Neural crest cell (in vitro differentiated cells): ENCODE measurements around the gene CASP7. TPM values are rescaled to one million over a fixed set of nuclear protein-coding genes. Genes with fewer than 3 reads are reported as not detected.

Experiments
- DNase-seq: peaks from one replicate; pipeline ENCODE4 v3.0.0; 2021; ENCODE audit warnings: low read depth, mixed read lengths, low spot score
- H3K27ac Mint-ChIP-seq: one replicate; pipeline ENCODE4 v1.8.0; 2021; ENCODE audit warnings: mild to moderate bottlenecking, mixed read lengths; ENCODE audit not compliant: unreplicated experiment
- H3K27me3 Mint-ChIP-seq: 2 replicates; pipeline ENCODE4 v1.8.0; 2021; ENCODE audit warnings: low read depth, mild to moderate bottlenecking, mixed read lengths
- H3K36me3 Mint-ChIP-seq: 2 replicates; pipeline ENCODE4 v1.8.0; 2021; ENCODE audit warnings: low read depth, mild to moderate bottlenecking, mixed read lengths
- H3K4me1 Mint-ChIP-seq: 2 replicates; pipeline ENCODE4 v1.8.0; 2021; ENCODE audit warnings: mixed read lengths
- H3K4me3 Mint-ChIP-seq: one replicate; pipeline ENCODE4 v1.8.0; 2021; ENCODE audit warnings: mild to moderate bottlenecking, mixed read lengths
- H3K9me3 Mint-ChIP-seq: 2 replicates; pipeline ENCODE4 v1.8.0; 2021; ENCODE audit warnings: mixed read lengths
- CTCF ChIP-seq: fragments of 200-600 bp; sonication (generic); conservative IDR thresholded peaks from 2 replicates; pipeline ENCODE4 v1.5.0; 2021; ENCODE audit warnings: antibody characterized with exemption, mild to moderate bottlenecking
- total RNA-seq: library from RNA; stranded (reverse); gene quantifications from 2 replicates; pipeline ENCODE4 v1.2.1, GENCODE V29; 2021

Gene CASP7
- total RNA-seq, 1 donor from 2014 or later = 16.6 TPM

- no peak overlapping the region for H3K27ac Mint-ChIP-seq
- no peaks in the 10 kb centered on the region for H3K36me3 Mint-ChIP-seq
- H3K4me1 Mint-ChIP-seq = peaks cover 14% of the 10 kb centered on the region
- peaks cover 4% of the 10 kb centered on the region for H3K9me3 Mint-ChIP-seq
- no peak overlapping the region for H3K4me3 Mint-ChIP-seq
- TF ChIP-seq CTCF = no peak
- no peak for DNase-seq
- H3K27me3 Mint-ChIP-seq = peaks cover 3% of the 10 kb centered on the region
Measured at GRCh38 chr10:113739031-113739430, 59.3 kb downstream of the CASP7 start.

- TF ChIP-seq CTCF = no peak
- H3K9me3 Mint-ChIP-seq = peaks cover 4% of the 10 kb centered on the region
- H3K36me3 Mint-ChIP-seq = no peaks in the 10 kb centered on the region
Measured at GRCh38 chr10:113739577-113739976, 59.9 kb downstream of the CASP7 start.

GRCh38 chr10:113740850-113741249 is 61.1 kb downstream of the CASP7 start:
- H3K27ac Mint-ChIP-seq = no peak overlapping the region
- DNase-seq = no peak
- H3K4me3 Mint-ChIP-seq = no peak overlapping the region
- peaks cover 4% of the 10 kb centered on the region for H3K9me3 Mint-ChIP-seq
- H3K36me3 Mint-ChIP-seq = no peaks in the 10 kb centered on the region
- peaks cover 6% of the 10 kb centered on the region for H3K27me3 Mint-ChIP-seq
- peaks cover 14% of the 10 kb centered on the region for H3K4me1 Mint-ChIP-seq
- TF ChIP-seq CTCF = no peak

More at GRCh38 chr10:113739577-113739976, 59.9 kb downstream of the CASP7 start:
- Mint-ChIP-seq H3K27me3 (peaks cover 6% of the 10 kb centered on the region), H3K4me1 (peaks cover 14% of the 10 kb centered on the region), H3K4me3 (no peak overlapping the region), H3K27ac (no peak overlapping the region)
- DNase-seq = no peak

- Mint-ChIP-seq H3K27me3 (peaks cover 6% of the 10 kb centered on the region), H3K4me3 (no peak overlapping the region), H3K36me3 (no peaks in the 10 kb centered on the region), H3K4me1 (peaks cover 14% of the 10 kb centered on the region), H3K9me3 (peaks cover 4% of the 10 kb centered on the region), H3K27ac (no peak overlapping the region)
- no peak for DNase-seq
- no peak for TF ChIP-seq CTCF
Measured at GRCh38 chr10:113742466-113742865, 62.8 kb downstream of the CASP7 start.

GRCh38 chr10:113743594-113743993 is 63.9 kb downstream of the CASP7 start:
- H3K9me3 Mint-ChIP-seq = peaks cover 4% of the 10 kb centered on the region
- no peak for TF ChIP-seq CTCF
- H3K36me3 Mint-ChIP-seq = no peaks in the 10 kb centered on the region
- H3K27ac Mint-ChIP-seq = no peak overlapping the region
- H3K4me3 Mint-ChIP-seq = no peak overlapping the region
- peaks cover 6% of the 10 kb centered on the region for H3K27me3 Mint-ChIP-seq
- DNase-seq = no peak
- H3K4me1 Mint-ChIP-seq = peaks cover 12% of the 10 kb centered on the region

GRCh38 chr10:113745374-113745773 is 65.7 kb downstream of the CASP7 start:
- Mint-ChIP-seq H3K36me3 (no peaks in the 10 kb centered on the region), H3K27me3 (peaks cover 6% of the 10 kb centered on the region), H3K4me1 (peaks cover 4% of the 10 kb centered on the region), H3K4me3 (no peak overlapping the region), H3K27ac (no peak overlapping the region), H3K9me3 (peaks cover 2% of the 10 kb centered on the region)
- TF ChIP-seq CTCF = no peak
- no peak for DNase-seq
